ENCODE measurements around the gene DDX60.
"Not testable (repeated sequence)": the region's sequence is repeated elsewhere in the genome, so short reads cannot be mapped to it uniquely, and the experiment has no call there.

Gene DDX60

GRCh38 chr4:168318266-168318895 is at the start of gene DDX60:
TSS of gene DDX60 (minus strand) at chr4:168318752. CDS start at chr4:168311259, 7,493 bp downstream.
- FAIRE-seq (no peak), DNase-seq (ENCODE audit: low spot score) (peak; percentile 85)

- no peak for DNase-seq (ENCODE audit: low spot score)
- FAIRE-seq, result no peak
These were observed 48.5 kb upstream of the DDX60 start for GRCh38 chr4:168367065-168367464.

GRCh38 chr4:168362025-168362401 is 43.5 kb upstream of the DDX60 start:
- FAIRE-seq (no peak), DNase-seq (ENCODE audit: low spot score) (no peak)

- no peak for FAIRE-seq
These were observed 42.9 kb upstream of the DDX60 start for GRCh38 chr4:168361365-168362024.

GRCh38 chr4:168360271-168360670 is 41.7 kb upstream of the DDX60 start:
- FAIRE-seq (no peak), DNase-seq (ENCODE audit: low spot score) (no peak)

More at GRCh38 chr4:168361365-168362024, 42.9 kb upstream of the DDX60 start:
- no peak for DNase-seq (ENCODE audit: low spot score)

GRCh38 chr4:168357941-168358340 is 39.4 kb upstream of the DDX60 start:
- FAIRE-seq, result no peak
- no peak for DNase-seq (ENCODE audit: low spot score)

- DNase-seq (ENCODE audit: low spot score), result no peak
- FAIRE-seq, result no peak
These were observed 35.2 kb upstream of the DDX60 start for GRCh38 chr4:168353746-168354145.

- DNase-seq (ENCODE audit: low spot score), result no peak
- FAIRE-seq, result no peak
These were observed 19.0 kb upstream of the DDX60 start for GRCh38 chr4:168337550-168337940.

- FAIRE-seq (no peak), DNase-seq (ENCODE audit: low spot score) (no peak)
These were observed 18.4 kb upstream of the DDX60 start for GRCh38 chr4:168336837-168337549.

GRCh38 chr4:168335621-168336020 is 17.1 kb upstream of the DDX60 start:
- DNase-seq (ENCODE audit: low spot score) (no peak), FAIRE-seq (no peak)

- no peak for DNase-seq (ENCODE audit: low spot score)
- no peak for FAIRE-seq
These were observed 15.5 kb upstream of the DDX60 start for GRCh38 chr4:168334053-168334452.

- not testable (repeated sequence) for DNase-seq (ENCODE audit: low spot score); FAIRE-seq
These were observed 12.0 kb upstream of the DDX60 start for GRCh38 chr4:168330575-168330974.

- no peak for FAIRE-seq
- DNase-seq (ENCODE audit: low spot score), result no peak
These were observed 7.0 kb upstream of the DDX60 start for GRCh38 chr4:168325591-168325990.

- DNase-seq (ENCODE audit: low spot score) (no peak), FAIRE-seq (no peak)
These were observed 2.5 kb upstream of the DDX60 start for GRCh38 chr4:168321006-168321405.

- FAIRE-seq (no peak), DNase-seq (ENCODE audit: low spot score) (no peak)
These were observed 1.0 kb upstream of the DDX60 start for GRCh38 chr4:168319486-168320019.

- FAIRE-seq (no peak), DNase-seq (ENCODE audit: low spot score) (no peak)
These were observed 931 bp downstream of the DDX60 start for GRCh38 chr4:168317621-168318020.

- DNase-seq (ENCODE audit: low spot score) (no peak), FAIRE-seq (no peak)
These were observed 8.8 kb downstream of the DDX60 start for GRCh38 chr4:168309781-168310180.

- no peak for FAIRE-seq
These were observed 9.6 kb downstream of the DDX60 start for GRCh38 chr4:168308912-168309311.

GRCh38 chr4:168306476-168306875 is 12.1 kb downstream of the DDX60 start:
- no peak for DNase-seq (ENCODE audit: low spot score)
- FAIRE-seq, result no peak

More at GRCh38 chr4:168308912-168309311, 9.6 kb downstream of the DDX60 start:
- no peak for DNase-seq (ENCODE audit: low spot score)

- no peak for FAIRE-seq
- no peak for DNase-seq (ENCODE audit: low spot score)
These were observed 13.7 kb downstream of the DDX60 start for GRCh38 chr4:168304744-168305459.

GRCh38 chr4:168303430-168303829 is 15.1 kb downstream of the DDX60 start:
- DNase-seq (ENCODE audit: low spot score); FAIRE-seq: not testable (repeated sequence)
